PC-9 (cell line): Measurements from ENCODE around the gene SLCO2B1. TPM values are rescaled to one million over a fixed set of nuclear protein-coding genes. Genes with fewer than 3 reads are reported as not detected.

Experiments
- BruUV-seq: library from RNA; stranded (reverse); fragments of 400-500 nt; replicated peaks from 2 replicates; lab custom pipeline; 2021; lab: Mats Ljungman, UMichigan
- CTCF ChIA-PET: fragments of 300-600 bp; sonication (Branson Sonifier 250); formaldehyde crosslinking; loops from one replicate; lab custom pipeline; 2022; ENCODE audit warnings: antibody characterized with exemption; lab: Charles Lee
- POLR2A ChIA-PET: fragments of 300-600 bp; sonication (Branson Sonifier 250); formaldehyde crosslinking; loops from one replicate; lab custom pipeline; 2022; ENCODE audit warnings: antibody characterized with exemption; ENCODE audit not compliant: unreplicated experiment; lab: Charles Lee
- DNase-seq, 2 experiments: peaks; one replicate each; pipeline versions ENCODE4 v3.0.0 to v3.0.0-alpha.2; 2015 to 2022; ENCODE audit warnings: mixed read lengths in 1 of 2
- H2AFZ ChIP-seq: fragments of 200-600 bp; sonication (generic); 2 replicates; pipeline ENCODE4 v1.8.1; 2017; ENCODE audit warnings: antibody characterized with exemption
- H3F3A ChIP-seq: fragments of 200-600 bp; sonication (generic); 2 replicates; pipeline ENCODE4 v1.8.1; 2017; ENCODE audit warnings: antibody characterized with exemption, mild to moderate bottlenecking, low read depth; ENCODE audit not compliant: insufficient read depth
- H3K27ac ChIP-seq: fragments of 200-600 bp; sonication (generic); 2 replicates; pipeline ENCODE4 v1.6.1; 2016; ENCODE audit warnings: mixed run types
- H3K27me3 ChIP-seq: fragments of 200-600 bp; sonication (generic); 2 replicates; pipeline ENCODE4 v1.6.1; 2016; ENCODE audit warnings: low read depth, mixed run types; ENCODE audit not compliant: insufficient read depth
- H3K36me3 ChIP-seq: fragments of 200-600 bp; sonication (generic); 2 replicates; pipeline ENCODE4 v1.6.1; 2016; ENCODE audit warnings: low read depth, mixed run types
- H3K4me1 ChIP-seq: fragments of 200-600 bp; sonication (generic); replicated peaks from 2 replicates; pipeline ENCODE4 v1.6.1; 2016; ENCODE audit warnings: mixed run types; ENCODE audit not compliant: insufficient read depth
- H3K4me2 ChIP-seq: fragments of 200-600 bp; sonication (generic); 2 replicates; pipeline ENCODE4 v1.6.1; 2017; ENCODE audit warnings: mixed run types
- H3K4me3 ChIP-seq: fragments of 200-600 bp; sonication (generic); 2 replicates; pipeline ENCODE4 v1.6.1; 2016; ENCODE audit warnings: mixed run types
- H3K79me2 ChIP-seq: fragments of 200-600 bp; sonication (generic); 2 replicates; pipeline ENCODE4 v1.6.1; 2017; ENCODE audit warnings: low read depth, mixed run types
- H3K9me2 ChIP-seq: fragments of 200-600 bp; sonication (generic); 2 replicates; pipeline ENCODE4 v1.8.1; 2017; ENCODE audit warnings: mild to moderate bottlenecking; ENCODE audit not compliant: insufficient read depth
- H3K9me3 ChIP-seq: fragments of 200-600 bp; sonication (generic); 2 replicates; pipeline ENCODE4 v1.8.1; 2016; ENCODE audit warnings: low read depth; ENCODE audit not compliant: insufficient read depth
- H4K20me1 ChIP-seq: fragments of 200-600 bp; sonication (generic); 2 replicates; pipeline ENCODE4 v1.8.1; 2017; ENCODE audit not compliant: insufficient read depth
- CTCF ChIP-seq: fragments of 200-600 bp; sonication (generic); conservative IDR thresholded peaks from 2 replicates; pipeline ENCODE4 v1.6.1; 2017; ENCODE audit warnings: mixed run types, antibody characterized with exemption, mild to moderate bottlenecking, moderate library complexity
- EZH2 ChIP-seq: fragments of 200-600 bp; sonication (generic); IDR thresholded peaks from 2 replicates; pipeline ENCODE4 v1.8.0; 2017; ENCODE audit warnings: antibody characterized with exemption, low read depth
- intact Hi-C: fragments of 100-400 bp; cut with micrococcal nuclease; formaldehyde crosslinking; loops from one replicate; pipeline ENCODE4 v1.10.0; 2022; ENCODE audit not compliant: unreplicated experiment
- total RNA-seq: library from RNA; stranded (reverse); gene quantifications from 2 replicates; pipeline ENCODE4 v1.2.3, GENCODE V29; 2021

The SLCO2B1 gene
- total RNA-seq, 1 experiment from 2014 or later = 1.3 TPM

DNA sequence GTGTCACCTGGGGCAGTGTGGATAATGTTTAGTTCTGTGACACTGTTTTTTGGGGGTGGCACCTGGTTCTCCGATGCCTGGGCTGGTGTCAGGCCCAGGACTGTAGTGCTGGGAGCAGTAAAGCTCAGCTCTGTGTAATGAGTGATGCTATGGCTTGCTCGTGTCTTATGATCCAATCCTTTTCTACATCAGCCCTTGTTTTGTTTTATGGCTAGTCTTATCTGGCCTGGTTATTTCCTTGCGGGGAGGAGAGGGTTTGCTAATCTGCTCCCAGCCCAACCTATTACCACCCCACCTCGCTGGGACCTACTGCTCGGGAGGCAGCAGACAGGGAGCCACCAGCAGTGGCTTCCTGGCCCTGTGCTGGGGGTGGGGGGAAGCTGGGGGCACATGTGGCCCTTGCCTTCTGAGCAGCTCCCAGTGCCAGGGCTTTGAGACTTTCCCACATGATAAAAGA is 54.7 kb downstream of the SLCO2B1 start:
- TF ChIP-seq EZH2 (no peak), CTCF (no peak)
- no peak overlapping the region for H2AFZ ChIP-seq
- no peaks in the 10 kb centered on the region for H3K4me1 ChIP-seq
- no peaks in the 10 kb centered on the region for H3F3A ChIP-seq
- H3K27me3 ChIP-seq = peaks cover 71% of the 10 kb centered on the region
- no peaks in the 10 kb centered on the region for H3K9me2 ChIP-seq
- no peak overlapping the region for H3K27ac ChIP-seq
- H3K4me2 ChIP-seq = no peak overlapping the region
- H4K20me1 ChIP-seq = no peaks in the 10 kb centered on the region; the same call in 1 of the 2 replicates
- DNase-seq = no peak
- intact Hi-C loops = loop anchor here (1.0 to 2.0 kb wide), 3 partner anchors 44 to 182 kb away; no protein-coding TSS in a partner anchor
- ChIA-PET CTCF (interaction anchor here (0.5 to 1.7 kb wide), 17 partner anchors 9 to 1613 kb away, joined by 3 to 35 read pairs (median 3); no protein-coding TSS in a partner anchor), POLR2A (no interaction called here)
- H3K36me3 ChIP-seq = no peaks in the 10 kb centered on the region
- no peaks in the 10 kb centered on the region for H3K79me2 ChIP-seq
- BruUV-seq = no TSS peak
- H3K9me3 ChIP-seq = no peaks in the 10 kb centered on the region
- no peak overlapping the region for H3K4me3 ChIP-seq

GRCh38 chr11:75208446-75208845 is 57.5 kb downstream of the SLCO2B1 start:
- ChIA-PET CTCF (no interaction called here), POLR2A (no interaction called here)
- H3K9me3 ChIP-seq = no peaks in the 10 kb centered on the region
- no peak overlapping the region for H2AFZ ChIP-seq
- BruUV-seq = no TSS peak
- no peaks in the 10 kb centered on the region for H3K4me1 ChIP-seq
- H3K36me3 ChIP-seq = no peaks in the 10 kb centered on the region
- H3K27ac ChIP-seq = no peak overlapping the region
- peaks cover 45% of the 10 kb centered on the region for H3K27me3 ChIP-seq
- no peak overlapping the region for H3K4me2 ChIP-seq
- no peaks in the 10 kb centered on the region for H3K79me2 ChIP-seq
- H4K20me1 ChIP-seq = no peaks in the 10 kb centered on the region; the same call in 1 of the 2 replicates
- H3K9me2 ChIP-seq = no peaks in the 10 kb centered on the region; the same call in 1 of the 2 replicates
- H3K4me3 ChIP-seq = no peak overlapping the region
- intact Hi-C loops = no loop called here
- H3F3A ChIP-seq = no peaks in the 10 kb centered on the region
- no peak for TF ChIP-seq CTCF
- TF ChIP-seq EZH2 = no peak
- DNase-seq = no peak

DNA sequence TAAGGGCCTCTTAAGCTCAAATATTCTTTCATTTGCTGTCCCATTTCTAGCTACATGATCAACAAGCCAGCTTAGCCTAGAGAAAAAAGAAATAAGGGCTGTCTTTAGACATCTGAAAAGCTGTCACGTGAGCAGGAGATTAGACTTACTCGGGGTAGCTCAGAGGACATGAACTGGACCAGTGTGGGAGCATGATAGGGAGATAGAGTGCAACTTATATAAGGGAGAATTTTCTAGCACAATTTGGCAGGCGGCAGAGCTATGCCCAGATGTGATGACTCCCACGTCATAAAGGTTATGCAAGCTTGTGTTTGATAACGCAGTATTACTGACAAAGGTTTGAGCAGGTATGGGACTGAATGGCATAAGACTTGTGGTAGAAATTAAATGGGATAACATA is 61.5 kb downstream of the SLCO2B1 start:
- H3K36me3 ChIP-seq = no peaks in the 10 kb centered on the region
- no peaks in the 10 kb centered on the region for H3K79me2 ChIP-seq
- no peak overlapping the region for H3K27ac ChIP-seq
- no peaks in the 10 kb centered on the region for H3K9me3 ChIP-seq
- no peaks in the 10 kb centered on the region; the same call in 1 of the 2 replicates for H3K9me2 ChIP-seq
- no peak overlapping the region for H2AFZ ChIP-seq
- BruUV-seq = no TSS peak
- H3K4me1 ChIP-seq = no peaks in the 10 kb centered on the region
- TF ChIP-seq EZH2 (no peak), CTCF (no peak)
- CTCF ChIA-PET = interaction anchor here (0.6 kb wide), 1 partner anchor 26 kb away, joined by 5 read pairs; no protein-coding TSS in a partner anchor
- no peak overlapping the region for H3K4me2 ChIP-seq
- no peak for DNase-seq
- intact Hi-C loops = no loop called here
- H3K27me3 ChIP-seq = peaks cover 28% of the 10 kb centered on the region
- no peaks in the 10 kb centered on the region; the same call in 1 of the 2 replicates for H4K20me1 ChIP-seq
- no peak overlapping the region for H3K4me3 ChIP-seq
- POLR2A ChIA-PET = no interaction called here
- H3F3A ChIP-seq = no peaks in the 10 kb centered on the region
